GM23338 (cell line): ENCODE results near the gene STAB2. TPM values are rescaled to one million over a fixed set of nuclear protein-coding genes. Genes with fewer than 3 reads are reported as not detected.

Experiments
- ATAC-seq: fragments of 200-7000 bp; cut with Tn5 transposase; 3 replicates; pipeline ENCODE4 v1.9.1; 2020
- DNase-seq: peaks from one replicate; pipeline ENCODE4 v3.0.0-alpha.2; 2015; ENCODE audit warnings: low spot score
- H2AFZ ChIP-seq: fragments of 200-600 bp; sonication (generic); 2 replicates; pipeline ENCODE4 v1.8.0; 2016; ENCODE audit warnings: antibody characterized with exemption, mild to moderate bottlenecking, moderate library complexity
- H3F3A ChIP-seq: fragments of 200-600 bp; sonication (generic); replicated peaks from 2 replicates; pipeline ENCODE4 v1.8.0; 2017; ENCODE audit warnings: antibody characterized with exemption, mixed run types, low read depth
- H3K27ac ChIP-seq: fragments of 200-600 bp; sonication (generic); 2 replicates; pipeline ENCODE4 v1.6.1; 2016; ENCODE audit warnings: low read depth
- H3K27me3 ChIP-seq: fragments of 200-600 bp; sonication (generic); 2 replicates; pipeline ENCODE4 v1.8.0; 2016; ENCODE audit warnings: mild to moderate bottlenecking, mixed run types, moderate library complexity; ENCODE audit not compliant: insufficient read depth
- H3K36me3 ChIP-seq: fragments of 200-600 bp; sonication (generic); 2 replicates; pipeline ENCODE4 v1.8.0; 2016; ENCODE audit warnings: mild to moderate bottlenecking; ENCODE audit not compliant: insufficient read depth
- H3K4me1 ChIP-seq: fragments of 200-600 bp; sonication (generic); 2 replicates; pipeline ENCODE4 v1.8.0; 2016; ENCODE audit warnings: mild to moderate bottlenecking, moderate library complexity; ENCODE audit not compliant: insufficient read depth
- H3K4me2 ChIP-seq: fragments of 200-600 bp; sonication (generic); 2 replicates; pipeline ENCODE4 v1.7.1; 2017; ENCODE audit warnings: mixed run types
- H3K4me3 ChIP-seq: fragments of 200-600 bp; sonication (generic); 2 replicates; pipeline ENCODE4 v1.6.1; 2016; ENCODE audit warnings: mixed run types
- H3K79me2 ChIP-seq: fragments of 200-600 bp; sonication (generic); replicated peaks from 2 replicates; pipeline ENCODE4 v1.8.0; 2017; ENCODE audit warnings: mild to moderate bottlenecking; ENCODE audit not compliant: insufficient read depth
- H3K9me2 ChIP-seq: fragments of 200-600 bp; sonication (generic); 2 replicates; pipeline ENCODE4 v1.8.0; 2017; ENCODE audit not compliant: insufficient read depth
- H4K20me1 ChIP-seq: fragments of 200-600 bp; sonication (generic); replicated peaks from 2 replicates; pipeline ENCODE4 v1.8.0; 2017; ENCODE audit warnings: mild to moderate bottlenecking; ENCODE audit not compliant: insufficient read depth
- H3K27ac Mint-ChIP-seq: 2 replicates; pipeline ENCODE4 v1.8.0; 2020; ENCODE audit warnings: inconsistent platforms, mild to moderate bottlenecking, moderate library complexity, mixed read lengths
- H3K27me3 Mint-ChIP-seq: 3 replicates; pipeline ENCODE4 v1.8.0; 2022; ENCODE audit warnings: low read depth, mild to moderate bottlenecking, moderate library complexity, mixed read lengths, inconsistent platforms; ENCODE audit not compliant: insufficient read depth, poor library complexity
- H3K36me3 Mint-ChIP-seq: 3 replicates; pipeline ENCODE4 v1.8.0; 2021; ENCODE audit warnings: low read depth, mild to moderate bottlenecking, inconsistent platforms, moderate library complexity, mixed read lengths
- H3K4me1 Mint-ChIP-seq: 3 replicates; pipeline ENCODE4 v1.8.0; 2020; ENCODE audit warnings: mild to moderate bottlenecking, inconsistent platforms, mixed read lengths
- H3K4me3 Mint-ChIP-seq: 3 replicates; pipeline ENCODE4 v1.8.0; 2021; ENCODE audit warnings: moderate library complexity, mild to moderate bottlenecking, inconsistent platforms, mixed read lengths
- H3K9me3 Mint-ChIP-seq: 3 replicates; pipeline ENCODE4 v1.8.0; 2020; ENCODE audit warnings: moderate library complexity, mild to moderate bottlenecking, inconsistent platforms, mixed read lengths
- CREB1 ChIP-seq: fragments of 250-450 bp; sonication (Bioruptor Pico); IDR thresholded peaks from 2 replicates; pipeline ENCODE4 v1.5.0; 2020; ENCODE audit warnings: low read depth, mild to moderate bottlenecking, moderate library complexity
- EZH2phosphoT487 ChIP-seq: fragments of 200-600 bp; sonication (generic); IDR thresholded peaks from one replicate; pipeline ENCODE4 v1.8.1; 2018; ENCODE audit warnings: antibody characterized with exemption; ENCODE audit not compliant: unreplicated experiment
- POLR2AphosphoS5 ChIP-seq: IDR thresholded peaks from 2 replicates; pipeline ENCODE4 v1.6.1; 2016; ENCODE audit warnings: antibody characterized with exemption, low read depth
- REST ChIP-seq: IDR thresholded peaks from one replicate; pipeline ENCODE4 v1.6.1; 2018; ENCODE audit warnings: antibody characterized with exemption; ENCODE audit not compliant: unreplicated experiment
- ZNF114 ChIP-seq: fragments of 250-450 bp; sonication (Bioruptor Pico); IDR thresholded peaks from 2 replicates; pipeline ENCODE4 v1.5.0; 2020; ENCODE audit warnings: mild to moderate bottlenecking, moderate library complexity
- ZNF331 ChIP-seq: fragments of 250-450 bp; sonication (Bioruptor Pico); IDR thresholded peaks from 2 replicates; pipeline ENCODE4 v1.5.0; 2020; ENCODE audit warnings: low read depth, mild to moderate bottlenecking, moderate library complexity
- ZNF462 ChIP-seq: fragments of 250-450 bp; sonication (Bioruptor Pico); IDR thresholded peaks from 2 replicates; pipeline ENCODE4 v1.5.0; 2020; ENCODE audit warnings: mild to moderate bottlenecking, moderate library complexity
- polyA plus RNA-seq: library from polyadenylated mRNA; unstranded; fragments of >200 nt; fragmentation: Nextera tagmentation; extraction: Ambion mirVana; gene quantifications from 2 replicates; pipeline ENCODE4 v1.2.1, GENCODE V29; 2016
- total RNA-seq: library from RNA; depleted of rRNA; stranded (reverse); fragments of >200 nt; shearing (Covaris generic); gene quantifications from 2 replicates; pipeline ENCODE4 v1.2.3, GENCODE V29; 2014

The STAB2 gene
- total and polyA plus RNA-seq, 2 experiments from 2014 or later = 0.14 TPM; not detected in 1

- TF ChIP-seq ZNF462 (CRISPR knock-in tag) = no peak
- TF ChIP-seq REST = no peak
- TF ChIP-seq EZH2phosphoT487 = no peak
Observed at GRCh38 chr12:103572312-103573045, 14.6 kb upstream of the STAB2 start (continued).

GRCh38 chr12:103573185-103573584, 13.9 kb upstream of the STAB2 start:
- H3K36me3 Mint-ChIP-seq = no peaks in the 10 kb centered on the region
- no peaks in the 10 kb centered on the region for H3K27me3 ChIP-seq
- DNase-seq (no peak), ATAC-seq (no peak)
- no peaks in the 10 kb centered on the region for H3K79me2 ChIP-seq
- peaks cover 18% of the 10 kb centered on the region for H3K4me1 Mint-ChIP-seq
- H3K36me3 ChIP-seq = no peaks in the 10 kb centered on the region
- peaks cover 29% of the 10 kb centered on the region for H3K4me1 ChIP-seq
- H2AFZ ChIP-seq = no peak overlapping the region
- no peak overlapping the region for H3K27ac Mint-ChIP-seq
- H3F3A ChIP-seq = no peaks in the 10 kb centered on the region
- no peaks in the 10 kb centered on the region for H3K27me3 Mint-ChIP-seq
- no peaks in the 10 kb centered on the region for H4K20me1 ChIP-seq
- no peak overlapping the region for H3K4me3 ChIP-seq
- no peak overlapping the region for H3K27ac ChIP-seq
- no peaks in the 10 kb centered on the region for H3K9me2 ChIP-seq
- no peak overlapping the region for H3K4me3 Mint-ChIP-seq
- no peaks in the 10 kb centered on the region for H3K9me3 Mint-ChIP-seq
- no peak overlapping the region for H3K4me2 ChIP-seq
- TF ChIP-seq CREB1 (CRISPR knock-in tag) (no peak), ZNF331 (CRISPR knock-in tag) (no peak), ZNF114 (CRISPR knock-in tag) (no peak), REST (no peak), POLR2AphosphoS5 (no peak)
